GM12878 (cell line): ENCODE measurements around the gene DCBLD1. TPM values are rescaled to one million over a fixed set of nuclear protein-coding genes. Genes with fewer than 3 reads are reported as not detected.

ENCODE experiments used
- ATAC-seq: fragments of 200-7000 bp; cut with Tn5 transposase; 3 replicates; pipeline ENCODE4 v1.9.1; 2020; ENCODE audit warnings: mild to moderate bottlenecking, moderate library complexity
- BruUV-seq: library from RNA; stranded (reverse); fragments of 400-500 nt; replicated peaks from 2 replicates; lab custom pipeline; 2021; lab: Mats Ljungman, UMichigan
- CTCF ChIA-PET: fragments of 300-600 bp; sonication (Branson Sonifier 250); formaldehyde crosslinking; extraction: SDS; loops from one replicate; lab custom pipeline; 2021; ENCODE audit warnings: inconsistent platforms; lab: Yijun Ruan, JAX
- POLR2A ChIA-PET: fragments of 350-600 bp; formaldehyde crosslinking; extraction: SDS; loops from one replicate; lab custom pipeline; 2021; ENCODE audit warnings: inconsistent platforms; lab: Charles Lee
- RAD21 ChIA-PET: fragments of 300-600 bp; sonication (Branson Sonifier 250); formaldehyde crosslinking; loops from one replicate; lab custom pipeline; 2023; ENCODE audit warnings: antibody characterized with exemption; ENCODE audit not compliant: unreplicated experiment; lab: Charles Lee
- SMC1A ChIA-PET: fragments of 300-600 bp; sonication (Branson Sonifier 250); formaldehyde crosslinking; loops from one replicate; lab custom pipeline; 2023; ENCODE audit not compliant: unreplicated experiment, uncharacterized antibody; lab: Charles Lee
- DNase-seq: peaks from one replicate; pipeline ENCODE4 v3.0.0-alpha.2; 2011; ENCODE audit warnings: low read depth, low spot score
- FAIRE-seq: peaks from 3 replicates; lab custom pipeline; 2011; peaks lifted over from hg19 to GRCh38; lab: Jason Lieb, UNC
- H2AFZ ChIP-seq: 2 replicates; pipeline ENCODE4 v1.6.0; 2011; ENCODE audit warnings: low read depth, low read length, control low read depth; ENCODE audit not compliant: control insufficient read depth
- H3K27ac ChIP-seq: 2 replicates; pipeline ENCODE4 v1.5.1; 2011; ENCODE audit warnings: control low read depth; ENCODE audit not compliant: control insufficient read depth, insufficient read depth
- H3K27me3 ChIP-seq, 2 experiments: replicated peaks in 1 of 2; 2 replicates each; pipeline versions ENCODE4 v1.6.0 to v1.6.1; 2011; ENCODE audit warnings: low read length in 1 of 2; ENCODE audit not compliant: control insufficient read depth in 2 of 2, insufficient read depth in 2 of 2
- H3K36me3 ChIP-seq, 2 experiments: 2 replicates each; pipeline ENCODE4 v1.5.1; 2011; ENCODE audit warnings: low read length in 1 of 2; ENCODE audit not compliant: control insufficient read depth in 2 of 2, insufficient read depth in 2 of 2
- H3K4me1 ChIP-seq: 2 replicates; pipeline ENCODE4 v1.6.1; 2011; ENCODE audit warnings: mild to moderate bottlenecking, low read length, moderate library complexity, mixed read lengths; ENCODE audit not compliant: control insufficient read depth, insufficient read depth
- H3K4me2 ChIP-seq: 2 replicates; pipeline ENCODE4 v1.6.0; 2011; ENCODE audit warnings: control low read depth; ENCODE audit not compliant: control insufficient read depth, insufficient read depth
- H3K4me3 ChIP-seq: fragments of 200-600 bp; sonication (generic); 2 replicates; pipeline ENCODE4 v1.5.1; 2016
- H3K79me2 ChIP-seq: 2 replicates; pipeline ENCODE4 v1.6.0; 2011; ENCODE audit warnings: low read length; ENCODE audit not compliant: control insufficient read depth, insufficient read depth
- H3K9ac ChIP-seq: 2 replicates; pipeline ENCODE4 v1.8.0; 2011; ENCODE audit warnings: low read length, control low read depth, mixed read lengths; ENCODE audit not compliant: control insufficient read depth, insufficient read depth
- H3K9me3 ChIP-seq: replicated peaks from 3 replicates; pipeline ENCODE4 v1.5.1; 2011; ENCODE audit warnings: mild to moderate bottlenecking, low read length; ENCODE audit not compliant: control insufficient read depth, insufficient read depth
- H4K20me1 ChIP-seq: 2 replicates; pipeline ENCODE4 v1.6.0; 2011; ENCODE audit not compliant: control insufficient read depth, insufficient read depth
- BHLHE40 ChIP-seq, 2 experiments: fragments of 450-650 bp in 1 of 2; IDR thresholded peaks; 2 replicates each; pipeline ENCODE4 v1.6.1; 2011 to 2017; ENCODE audit warnings: low read depth in 2 of 2, borderline replicate concordance in 1 of 2, improper control_type of control experiment in 1 of 2, low read length in 1 of 2, mild to moderate bottlenecking in 1 of 2
- CHD4 ChIP-seq: fragments of 200-600 bp; sonication (generic); IDR thresholded peaks from 2 replicates; pipeline ENCODE4 v1.6.1; 2016; ENCODE audit warnings: mild to moderate bottlenecking
- GATAD2B ChIP-seq: fragments of 450-650 bp; conservative IDR thresholded peaks from 2 replicates; pipeline ENCODE4 v1.6.1; 2017; ENCODE audit warnings: low read depth, mild to moderate bottlenecking, moderate library complexity
- IKZF2 ChIP-seq, 2 experiments: fragments of 450-650 bp; IDR thresholded peaks; 2 replicates each; pipeline ENCODE4 v1.6.1; 2017; ENCODE audit warnings: mild to moderate bottlenecking in 2 of 2, moderate library complexity in 2 of 2
- KLF5 ChIP-seq: fragments of 450-650 bp; IDR thresholded peaks from 2 replicates; pipeline ENCODE4 v1.6.1; 2014; ENCODE audit warnings: mild to moderate bottlenecking; ENCODE audit not compliant: partially characterized antibody
- MYB ChIP-seq: fragments of 150-350 bp; IDR thresholded peaks from 2 replicates; pipeline ENCODE4 v1.6.1; 2014; ENCODE audit warnings: mild to moderate bottlenecking, low read depth, low read length, borderline replicate concordance
- NR2F1 ChIP-seq: fragments of 450-650 bp; conservative IDR thresholded peaks from 2 replicates; pipeline ENCODE4 v1.6.1; 2017; ENCODE audit warnings: mild to moderate bottlenecking
- RAD51 ChIP-seq: fragments of 450-650 bp; IDR thresholded peaks from 2 replicates; pipeline ENCODE4 v1.6.1; 2016; ENCODE audit warnings: moderate library complexity, mild to moderate bottlenecking, inconsistent platforms
- TAF1 ChIP-seq: IDR thresholded peaks from 2 replicates; pipeline ENCODE4 v1.6.1; 2011; ENCODE audit warnings: mild to moderate bottlenecking, low read depth, low read length, borderline replicate concordance
- ZSCAN29 ChIP-seq: fragments of 450-650 bp; IDR thresholded peaks from 2 replicates; pipeline ENCODE4 v1.6.1; 2017; ENCODE audit warnings: mild to moderate bottlenecking, moderate library complexity
- WGBS: methylation state at CpG from one replicate; pipeline ENCODE4 v1.1.6; 2016; ENCODE audit warnings: low lambda C conversion rate; ENCODE audit not compliant: insufficient replicate concordance, insufficient coverage; ENCODE audit errors: missing lambda C conversion rate; 5-methylcytosine and 5-hydroxymethylcytosine counted together
- in situ Hi-C: fragments of 300-500 bp; cut with MboI; formaldehyde crosslinking; loops from 9 replicates; pipeline ENCODE4 v1.14.3; 2018; ENCODE audit warnings: mixed read lengths
- intact Hi-C: fragments of 100-400 bp; cut with micrococcal nuclease; formaldehyde crosslinking; loops from one replicate; pipeline ENCODE4 v1.14.2; 2022; ENCODE audit not compliant: unreplicated experiment
- polyA plus RNA-seq, 11 experiments: library from polyadenylated mRNA; depleted of rRNA in 4 of 11; unstranded in 6 of 11; stranded (reverse) in 5 of 11; fragments of >200 nt; fragmentation: Nextera tagmentation in 4 of 11; fragmentation: Illumina TruSeq in 1 of 11; extraction: Ambion mirVana in 4 of 11; extraction: Trizol in 1 of 11; gene quantifications; 1 replicate in 1 of 11; 2 replicates in 10 of 11; pipeline versions ENCODE4 v1.2.1 to v1.2.3, GENCODE V29; 2011 to 2016; ENCODE audit warnings: inconsistent platforms in 2 of 11, missing spikeins in 2 of 11, low read depth in 1 of 11
- total RNA-seq, 4 experiments: library from RNA; depleted of rRNA in 3 of 4; stranded (reverse); fragments of >200 nt in 3 of 4; fragmentation: Illumina TruSeq in 1 of 4; extraction: Trizol in 1 of 4; gene quantifications; 2 replicates each; pipeline versions ENCODE4 v1.2.1 to v1.2.3, GENCODE V29; 2013 to 2021
- TF ChIP-seq, protein P1 (sequence below): fragments of 450-650 bp; IDR thresholded peaks from 2 replicates; pipeline ENCODE4 v1.6.1; 2017; ENCODE audit warnings: borderline replicate concordance
- TF ChIP-seq, protein P2 (sequence below): fragments of 450-650 bp; IDR thresholded peaks from 2 replicates; pipeline ENCODE4 v1.6.1; 2016; ENCODE audit warnings: mild to moderate bottlenecking
- TF ChIP-seq, protein P3 (sequence below): IDR thresholded peaks from 2 replicates; pipeline ENCODE4 v1.6.1; 2012; ENCODE audit warnings: low read length, inconsistent platforms
- TF ChIP-seq, protein P4 (sequence below): fragments of 450-650 bp; formaldehyde crosslinking; IDR thresholded peaks from 2 replicates; pipeline ENCODE4 v1.4.0; 2020; ENCODE audit warnings: mild to moderate bottlenecking, moderate library complexity

Gene DCBLD1
- total and polyA plus RNA-seq, 10 of the 15 experiments (the other 5 are each of a cell fraction or from before 2014, with no cell fraction given), result 0.92 to 9.2 (median 8.3) TPM

DNA sequence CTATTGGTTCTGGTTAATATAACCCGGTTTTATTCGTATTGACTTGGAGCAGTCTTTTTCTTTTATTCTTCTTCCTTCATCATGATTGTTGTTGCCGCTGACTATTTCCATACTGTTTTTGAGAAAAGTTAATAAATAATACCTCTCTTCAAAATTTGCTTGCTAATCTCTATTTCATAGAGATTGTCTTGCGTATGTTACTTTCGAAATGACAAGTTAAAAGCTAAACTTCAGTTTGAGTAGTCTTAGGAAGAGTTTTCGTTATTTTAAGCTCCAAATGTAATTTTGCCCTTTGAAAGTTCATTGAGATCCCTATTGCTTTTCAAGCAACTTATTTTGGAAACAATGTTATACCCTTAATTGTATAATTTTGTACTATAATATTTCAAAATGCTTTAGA lies 36.4 kb downstream of the DCBLD1 start:
- POLR2A ChIA-PET, result interaction anchor here (1.5 kb wide), 1 partner anchor 26 kb away, joined by 3 read pairs; no protein-coding TSS in a partner anchor
- 94% methylated on average over 6 of the region's 6 CpGs for WGBS
- ATAC-seq, result no peak

More for the DNA sequence above, 36.4 kb downstream of the DCBLD1 start:
- H3K4me1 ChIP-seq, result no peaks in the 10 kb centered on the region
- no TSS peak for BruUV-seq
- CTCF ChIA-PET, result no interaction called here
- H3K27me3 ChIP-seq, result no peaks in the 10 kb centered on the region
- in situ Hi-C loops (no loop called here), intact Hi-C loops (no loop called here)
- H3K27ac ChIP-seq, result no peak overlapping the region
- no peaks in the 10 kb centered on the region; the same call in 2 of the 3 replicates for H3K9me3 ChIP-seq
- H2AFZ ChIP-seq, result no peak overlapping the region
- FAIRE-seq, result no peak
- H3K79me2 ChIP-seq, result no peaks in the 10 kb centered on the region
- H3K9ac ChIP-seq, result no peak overlapping the region
- no peak overlapping the region for H3K4me2 ChIP-seq
- H4K20me1 ChIP-seq, result no peaks in the 10 kb centered on the region
- no peak for DNase-seq
- TF ChIP-seq, protein P1, sequence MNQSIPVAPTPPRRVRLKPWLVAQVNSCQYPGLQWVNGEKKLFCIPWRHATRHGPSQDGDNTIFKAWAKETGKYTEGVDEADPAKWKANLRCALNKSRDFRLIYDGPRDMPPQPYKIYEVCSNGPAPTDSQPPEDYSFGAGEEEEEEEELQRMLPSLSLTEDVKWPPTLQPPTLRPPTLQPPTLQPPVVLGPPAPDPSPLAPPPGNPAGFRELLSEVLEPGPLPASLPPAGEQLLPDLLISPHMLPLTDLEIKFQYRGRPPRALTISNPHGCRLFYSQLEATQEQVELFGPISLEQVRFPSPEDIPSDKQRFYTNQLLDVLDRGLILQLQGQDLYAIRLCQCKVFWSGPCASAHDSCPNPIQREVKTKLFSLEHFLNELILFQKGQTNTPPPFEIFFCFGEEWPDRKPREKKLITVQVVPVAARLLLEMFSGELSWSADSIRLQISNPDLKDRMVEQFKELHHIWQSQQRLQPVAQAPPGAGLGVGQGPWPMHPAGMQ, result no peak
- TF ChIP-seq, protein P2, sequence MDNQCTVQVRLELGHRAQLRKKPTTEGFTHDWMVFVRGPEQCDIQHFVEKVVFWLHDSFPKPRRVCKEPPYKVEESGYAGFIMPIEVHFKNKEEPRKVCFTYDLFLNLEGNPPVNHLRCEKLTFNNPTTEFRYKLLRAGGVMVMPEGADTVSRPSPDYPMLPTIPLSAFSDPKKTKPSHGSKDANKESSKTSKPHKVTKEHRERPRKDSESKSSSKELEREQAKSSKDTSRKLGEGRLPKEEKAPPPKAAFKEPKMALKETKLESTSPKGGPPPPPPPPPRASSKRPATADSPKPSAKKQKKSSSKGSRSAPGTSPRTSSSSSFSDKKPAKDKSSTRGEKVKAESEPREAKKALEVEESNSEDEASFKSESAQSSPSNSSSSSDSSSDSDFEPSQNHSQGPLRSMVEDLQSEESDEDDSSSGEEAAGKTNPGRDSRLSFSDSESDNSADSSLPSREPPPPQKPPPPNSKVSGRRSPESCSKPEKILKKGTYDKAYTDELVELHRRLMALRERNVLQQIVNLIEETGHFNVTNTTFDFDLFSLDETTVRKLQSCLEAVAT, result no peak
- no peak for TF ChIP-seq CHD4
- no peak for TF ChIP-seq IKZF2 (IDR thresholded peaks at IDR 0.05)
- TF ChIP-seq, protein P3, sequence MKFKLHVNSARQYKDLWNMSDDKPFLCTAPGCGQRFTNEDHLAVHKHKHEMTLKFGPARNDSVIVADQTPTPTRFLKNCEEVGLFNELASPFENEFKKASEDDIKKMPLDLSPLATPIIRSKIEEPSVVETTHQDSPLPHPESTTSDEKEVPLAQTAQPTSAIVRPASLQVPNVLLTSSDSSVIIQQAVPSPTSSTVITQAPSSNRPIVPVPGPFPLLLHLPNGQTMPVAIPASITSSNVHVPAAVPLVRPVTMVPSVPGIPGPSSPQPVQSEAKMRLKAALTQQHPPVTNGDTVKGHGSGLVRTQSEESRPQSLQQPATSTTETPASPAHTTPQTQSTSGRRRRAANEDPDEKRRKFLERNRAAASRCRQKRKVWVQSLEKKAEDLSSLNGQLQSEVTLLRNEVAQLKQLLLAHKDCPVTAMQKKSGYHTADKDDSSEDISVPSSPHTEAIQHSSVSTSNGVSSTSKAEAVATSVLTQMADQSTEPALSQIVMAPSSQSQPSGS, result no peak
- no peak for TF ChIP-seq GATAD2B
- TF ChIP-seq NR2F1, result no peak
- no peak for TF ChIP-seq ZSCAN29
- TF ChIP-seq RAD51, result no peak
- TF ChIP-seq KLF5, result no peak
- TF ChIP-seq, protein P4, sequence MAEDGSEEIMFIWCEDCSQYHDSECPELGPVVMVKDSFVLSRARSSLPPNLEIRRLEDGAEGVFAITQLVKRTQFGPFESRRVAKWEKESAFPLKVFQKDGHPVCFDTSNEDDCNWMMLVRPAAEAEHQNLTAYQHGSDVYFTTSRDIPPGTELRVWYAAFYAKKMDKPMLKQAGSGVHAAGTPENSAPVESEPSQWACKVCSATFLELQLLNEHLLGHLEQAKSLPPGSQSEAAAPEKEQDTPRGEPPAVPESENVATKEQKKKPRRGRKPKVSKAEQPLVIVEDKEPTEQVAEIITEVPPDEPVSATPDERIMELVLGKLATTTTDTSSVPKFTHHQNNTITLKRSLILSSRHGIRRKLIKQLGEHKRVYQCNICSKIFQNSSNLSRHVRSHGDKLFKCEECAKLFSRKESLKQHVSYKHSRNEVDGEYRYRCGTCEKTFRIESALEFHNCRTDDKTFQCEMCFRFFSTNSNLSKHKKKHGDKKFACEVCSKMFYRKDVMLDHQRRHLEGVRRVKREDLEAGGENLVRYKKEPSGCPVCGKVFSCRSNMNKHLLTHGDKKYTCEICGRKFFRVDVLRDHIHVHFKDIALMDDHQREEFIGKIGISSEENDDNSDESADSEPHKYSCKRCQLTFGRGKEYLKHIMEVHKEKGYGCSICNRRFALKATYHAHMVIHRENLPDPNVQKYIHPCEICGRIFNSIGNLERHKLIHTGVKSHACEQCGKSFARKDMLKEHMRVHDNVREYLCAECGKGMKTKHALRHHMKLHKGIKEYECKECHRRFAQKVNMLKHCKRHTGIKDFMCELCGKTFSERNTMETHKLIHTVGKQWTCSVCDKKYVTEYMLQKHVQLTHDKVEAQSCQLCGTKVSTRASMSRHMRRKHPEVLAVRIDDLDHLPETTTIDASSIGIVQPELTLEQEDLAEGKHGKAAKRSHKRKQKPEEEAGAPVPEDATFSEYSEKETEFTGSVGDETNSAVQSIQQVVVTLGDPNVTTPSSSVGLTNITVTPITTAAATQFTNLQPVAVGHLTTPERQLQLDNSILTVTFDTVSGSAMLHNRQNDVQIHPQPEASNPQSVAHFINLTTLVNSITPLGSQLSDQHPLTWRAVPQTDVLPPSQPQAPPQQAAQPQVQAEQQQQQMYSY (CRISPR knock-in tag), result no peak
- no peak for TF ChIP-seq BHLHE40 (IDR thresholded peaks at IDR 0.05; ENCODE audit: borderline replicate concordance in 1 of 2, low read depth in 2 of 2, low read length in 1 of 2)
- TF ChIP-seq TAF1, result no peak
- no peak for TF ChIP-seq MYB
- no peak overlapping the region for H3K4me3 ChIP-seq
- RAD21 ChIA-PET, result no interaction called here
- SMC1A ChIA-PET, result interaction anchor here (1.0 to 1.3 kb wide), 2 partner anchors 9 to 35 kb away, joined by 3 read pairs; no protein-coding TSS in a partner anchor
- no peaks in the 10 kb centered on the region for H3K36me3 ChIP-seq
